ENCODE results near the gene DIO3.

The DIO3 gene

GRCh38 chr14:101561145-101561896, at the start of gene DIO3:
TSS of gene DIO3 (plus strand) at chr14:101561495.
- Histone ChIP-seq H3K36me3 (ENCODE audit: insufficient read depth, low read length) (no peaks in the 10 kb centered on the region), H4K20me1 (ENCODE audit: insufficient read depth, low read length) (no peaks in the 10 kb centered on the region), H2AFZ (ENCODE audit: low read depth, low read length) (no peak within 1 kb of the TSS), H3K27me3 (ENCODE audit: insufficient read depth, low read length, poor library complexity) (no peaks in the 10 kb centered on the region), H3K4me1 (ENCODE audit: insufficient read depth, low read length) (no peaks in the 10 kb centered on the region), H3K79me2 (ENCODE audit: insufficient read depth, low read length) (no peaks in the 10 kb centered on the region), H3K27ac (ENCODE audit: low read length) (no peak within 1 kb of the TSS), H3K9ac (ENCODE audit: low read depth, low read length) (no peak within 1 kb of the TSS), H3K4me3 (ENCODE audit: low read depth in 1 of 2, low read length in 2 of 2) (no peak within 1 kb of the TSS), H3K9me3 (ENCODE audit: insufficient read depth, low read length, severe bottlenecking) (peaks cover 5% of the 10 kb centered on the region), H3K4me2 (ENCODE audit: insufficient read depth, low read length) (no peak within 1 kb of the TSS)
- no peak for DNase-seq
- ATAC-seq (ENCODE audit: insufficient read depth, low read depth), result no peak
- no peak for TF ChIP-seq EZH2 (IDR thresholded peaks at IDR 0.05; ENCODE audit: borderline replicate concordance, low read depth, low read length, severe bottlenecking)
- TF ChIP-seq, protein P1, sequence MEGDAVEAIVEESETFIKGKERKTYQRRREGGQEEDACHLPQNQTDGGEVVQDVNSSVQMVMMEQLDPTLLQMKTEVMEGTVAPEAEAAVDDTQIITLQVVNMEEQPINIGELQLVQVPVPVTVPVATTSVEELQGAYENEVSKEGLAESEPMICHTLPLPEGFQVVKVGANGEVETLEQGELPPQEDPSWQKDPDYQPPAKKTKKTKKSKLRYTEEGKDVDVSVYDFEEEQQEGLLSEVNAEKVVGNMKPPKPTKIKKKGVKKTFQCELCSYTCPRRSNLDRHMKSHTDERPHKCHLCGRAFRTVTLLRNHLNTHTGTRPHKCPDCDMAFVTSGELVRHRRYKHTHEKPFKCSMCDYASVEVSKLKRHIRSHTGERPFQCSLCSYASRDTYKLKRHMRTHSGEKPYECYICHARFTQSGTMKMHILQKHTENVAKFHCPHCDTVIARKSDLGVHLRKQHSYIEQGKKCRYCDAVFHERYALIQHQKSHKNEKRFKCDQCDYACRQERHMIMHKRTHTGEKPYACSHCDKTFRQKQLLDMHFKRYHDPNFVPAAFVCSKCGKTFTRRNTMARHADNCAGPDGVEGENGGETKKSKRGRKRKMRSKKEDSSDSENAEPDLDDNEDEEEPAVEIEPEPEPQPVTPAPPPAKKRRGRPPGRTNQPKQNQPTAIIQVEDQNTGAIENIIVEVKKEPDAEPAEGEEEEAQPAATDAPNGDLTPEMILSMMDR (IDR thresholded peaks at IDR 0.05; ENCODE audit: borderline replicate concordance, extremely low read depth, low read length, poor library complexity, severe bottlenecking), result no peak

- Histone ChIP-seq H3K4me2 (ENCODE audit: insufficient read depth, low read length) (no peak overlapping the region), H3K36me3 (ENCODE audit: insufficient read depth, low read length) (no peaks in the 10 kb centered on the region), H3K4me3 (ENCODE audit: low read depth in 1 of 2, low read length in 2 of 2) (no peak overlapping the region), H2AFZ (ENCODE audit: low read depth, low read length) (no peak overlapping the region), H3K27me3 (ENCODE audit: insufficient read depth, low read length, poor library complexity) (no peaks in the 10 kb centered on the region), H3K27ac (ENCODE audit: low read length) (no peak overlapping the region), H3K9ac (ENCODE audit: low read depth, low read length) (no peak overlapping the region), H3K79me2 (ENCODE audit: insufficient read depth, low read length) (no peaks in the 10 kb centered on the region), H3K4me1 (ENCODE audit: insufficient read depth, low read length) (no peaks in the 10 kb centered on the region), H3K9me3 (ENCODE audit: insufficient read depth, low read length, severe bottlenecking) (peaks cover 9% of the 10 kb centered on the region), H4K20me1 (ENCODE audit: insufficient read depth, low read length) (peaks cover 3% of the 10 kb centered on the region)
- TF ChIP-seq, protein P1 (IDR thresholded peaks at IDR 0.05; ENCODE audit: borderline replicate concordance, extremely low read depth, low read length, poor library complexity, severe bottlenecking), result no peak
- no peak for TF ChIP-seq EZH2 (IDR thresholded peaks at IDR 0.05; ENCODE audit: borderline replicate concordance, low read depth, low read length, severe bottlenecking)
- DNase-seq (no peak), ATAC-seq (ENCODE audit: insufficient read depth, low read depth) (no peak)
Measured at GRCh38 chr14:101511620-101512375, 49.5 kb upstream of the DIO3 start.

GRCh38 chr14:101512376-101512695, 49.0 kb upstream of the DIO3 start:
- no peaks in the 10 kb centered on the region for H3K79me2 ChIP-seq (ENCODE audit: insufficient read depth, low read length)
- H3K9me3 ChIP-seq (ENCODE audit: insufficient read depth, low read length, severe bottlenecking), result peaks cover 9% of the 10 kb centered on the region
- ATAC-seq (ENCODE audit: insufficient read depth, low read depth) (no peak), DNase-seq (no peak)
- H2AFZ ChIP-seq (ENCODE audit: low read depth, low read length), result no peak overlapping the region
- no peaks in the 10 kb centered on the region for H3K4me1 ChIP-seq (ENCODE audit: insufficient read depth, low read length)
- H3K9ac ChIP-seq (ENCODE audit: low read depth, low read length), result no peak overlapping the region
- no peak overlapping the region for H3K4me2 ChIP-seq (ENCODE audit: insufficient read depth, low read length)
- H3K4me3 ChIP-seq (ENCODE audit: low read depth in 1 of 2, low read length in 2 of 2), result no peak overlapping the region
- no peak overlapping the region for H3K27ac ChIP-seq (ENCODE audit: low read length)
- H4K20me1 ChIP-seq (ENCODE audit: insufficient read depth, low read length), result peaks cover 2% of the 10 kb centered on the region
- TF ChIP-seq, protein P1 (IDR thresholded peaks at IDR 0.05; ENCODE audit: borderline replicate concordance, extremely low read depth, low read length, poor library complexity, severe bottlenecking), result no peak
- no peak for TF ChIP-seq EZH2 (IDR thresholded peaks at IDR 0.05; ENCODE audit: borderline replicate concordance, low read depth, low read length, severe bottlenecking)
- H3K36me3 ChIP-seq (ENCODE audit: insufficient read depth, low read length), result no peaks in the 10 kb centered on the region
- no peaks in the 10 kb centered on the region for H3K27me3 ChIP-seq (ENCODE audit: insufficient read depth, low read length, poor library complexity)

All from DND-41 (cell line).